GM12878 (cell line): ENCODE data around the gene CYP26B1. TPM values are rescaled to one million over a fixed set of nuclear protein-coding genes. Genes with fewer than 3 reads are reported as not detected.

Source experiments
- ATAC-seq: fragments of 200-7000 bp; cut with Tn5 transposase; 3 replicates; pipeline ENCODE4 v1.9.1; 2020; ENCODE audit warnings: mild to moderate bottlenecking, moderate library complexity
- BruUV-seq: library from RNA; stranded (reverse); fragments of 400-500 nt; replicated peaks from 2 replicates; lab custom pipeline; 2021; lab: Mats Ljungman, UMichigan
- CTCF ChIA-PET: fragments of 300-600 bp; sonication (Branson Sonifier 250); formaldehyde crosslinking; extraction: SDS; loops from one replicate; lab custom pipeline; 2021; ENCODE audit warnings: inconsistent platforms; lab: Yijun Ruan, JAX
- POLR2A ChIA-PET: fragments of 350-600 bp; formaldehyde crosslinking; extraction: SDS; loops from one replicate; lab custom pipeline; 2021; ENCODE audit warnings: inconsistent platforms; lab: Charles Lee
- RAD21 ChIA-PET: fragments of 300-600 bp; sonication (Branson Sonifier 250); formaldehyde crosslinking; loops from one replicate; lab custom pipeline; 2023; ENCODE audit warnings: antibody characterized with exemption; ENCODE audit not compliant: unreplicated experiment; lab: Charles Lee
- SMC1A ChIA-PET: fragments of 300-600 bp; sonication (Branson Sonifier 250); formaldehyde crosslinking; loops from one replicate; lab custom pipeline; 2023; ENCODE audit not compliant: unreplicated experiment, uncharacterized antibody; lab: Charles Lee
- DNase-seq: peaks from one replicate; pipeline ENCODE4 v3.0.0-alpha.2; 2011; ENCODE audit warnings: low read depth, low spot score
- FAIRE-seq: peaks from 3 replicates; lab custom pipeline; 2011; peaks lifted over from hg19 to GRCh38; lab: Jason Lieb, UNC
- H2AFZ ChIP-seq: 2 replicates; pipeline ENCODE4 v1.6.0; 2011; ENCODE audit warnings: low read depth, low read length, control low read depth; ENCODE audit not compliant: control insufficient read depth
- H3K27ac ChIP-seq: 2 replicates; pipeline ENCODE4 v1.5.1; 2011; ENCODE audit warnings: control low read depth; ENCODE audit not compliant: control insufficient read depth, insufficient read depth
- H3K27me3 ChIP-seq, 2 experiments: replicated peaks in 1 of 2; 2 replicates each; pipeline versions ENCODE4 v1.6.0 to v1.6.1; 2011; ENCODE audit warnings: low read length in 1 of 2; ENCODE audit not compliant: control insufficient read depth in 2 of 2, insufficient read depth in 2 of 2
- H3K36me3 ChIP-seq, 2 experiments: 2 replicates each; pipeline ENCODE4 v1.5.1; 2011; ENCODE audit warnings: low read length in 1 of 2; ENCODE audit not compliant: control insufficient read depth in 2 of 2, insufficient read depth in 2 of 2
- H3K4me1 ChIP-seq: 2 replicates; pipeline ENCODE4 v1.6.1; 2011; ENCODE audit warnings: mild to moderate bottlenecking, low read length, moderate library complexity, mixed read lengths; ENCODE audit not compliant: control insufficient read depth, insufficient read depth
- H3K4me2 ChIP-seq: 2 replicates; pipeline ENCODE4 v1.6.0; 2011; ENCODE audit warnings: control low read depth; ENCODE audit not compliant: control insufficient read depth, insufficient read depth
- H3K4me3 ChIP-seq: fragments of 200-600 bp; sonication (generic); 2 replicates; pipeline ENCODE4 v1.5.1; 2016
- H3K79me2 ChIP-seq: 2 replicates; pipeline ENCODE4 v1.6.0; 2011; ENCODE audit warnings: low read length; ENCODE audit not compliant: control insufficient read depth, insufficient read depth
- H3K9ac ChIP-seq: 2 replicates; pipeline ENCODE4 v1.8.0; 2011; ENCODE audit warnings: low read length, control low read depth, mixed read lengths; ENCODE audit not compliant: control insufficient read depth, insufficient read depth
- H3K9me3 ChIP-seq: replicated peaks from 3 replicates; pipeline ENCODE4 v1.5.1; 2011; ENCODE audit warnings: mild to moderate bottlenecking, low read length; ENCODE audit not compliant: control insufficient read depth, insufficient read depth
- H4K20me1 ChIP-seq: 2 replicates; pipeline ENCODE4 v1.6.0; 2011; ENCODE audit not compliant: control insufficient read depth, insufficient read depth
- BHLHE40 ChIP-seq, 2 experiments: fragments of 450-650 bp in 1 of 2; IDR thresholded peaks; 2 replicates each; pipeline ENCODE4 v1.6.1; 2011 to 2017; ENCODE audit warnings: low read depth in 2 of 2, borderline replicate concordance in 1 of 2, improper control_type of control experiment in 1 of 2, low read length in 1 of 2, mild to moderate bottlenecking in 1 of 2
- FOS ChIP-seq: IDR thresholded peaks from 3 replicates; pipeline ENCODE4 v1.6.1; 2011; ENCODE audit warnings: borderline replicate concordance; ENCODE audit not compliant: insufficient read length; ENCODE audit errors: extremely low read depth
- GATAD2B ChIP-seq: fragments of 450-650 bp; conservative IDR thresholded peaks from 2 replicates; pipeline ENCODE4 v1.6.1; 2017; ENCODE audit warnings: low read depth, mild to moderate bottlenecking, moderate library complexity
- KLF5 ChIP-seq: fragments of 450-650 bp; IDR thresholded peaks from 2 replicates; pipeline ENCODE4 v1.6.1; 2014; ENCODE audit warnings: mild to moderate bottlenecking; ENCODE audit not compliant: partially characterized antibody
- MEF2A ChIP-seq: IDR thresholded peaks from 2 replicates; pipeline ENCODE4 v1.6.1; 2011; ENCODE audit warnings: low read depth, mild to moderate bottlenecking, low read length, moderate library complexity; ENCODE audit not compliant: insufficient read depth
- NBN ChIP-seq: fragments of 450-650 bp; IDR thresholded peaks from 2 replicates; pipeline ENCODE4 v1.6.1; 2016
- RFX5 ChIP-seq: IDR thresholded peaks from 2 replicates; pipeline ENCODE4 v1.6.1; 2011; ENCODE audit warnings: low read depth, low read length, improper control_type of control experiment
- SMC3 ChIP-seq: IDR thresholded peaks from 2 replicates; pipeline ENCODE4 v1.6.1; 2011; ENCODE audit warnings: low read length, improper control_type of control experiment, borderline replicate concordance
- SP1 ChIP-seq: IDR thresholded peaks from one replicate; pipeline ENCODE4 v1.6.1; 2011; ENCODE audit warnings: low read depth, low read length
- ZNF207 ChIP-seq: fragments of 450-650 bp; IDR thresholded peaks from 2 replicates; pipeline ENCODE4 v1.6.1; 2014; ENCODE audit warnings: antibody characterized with exemption, mild to moderate bottlenecking, borderline replicate concordance
- ZNF24 ChIP-seq: fragments of 450-650 bp; IDR thresholded peaks from 2 replicates; pipeline ENCODE4 v1.6.1; 2017; ENCODE audit warnings: antibody characterized with exemption, mild to moderate bottlenecking
- WGBS: methylation state at CpG from one replicate; pipeline ENCODE4 v1.1.6; 2016; ENCODE audit warnings: low lambda C conversion rate; ENCODE audit not compliant: insufficient replicate concordance, insufficient coverage; ENCODE audit errors: missing lambda C conversion rate; 5-methylcytosine and 5-hydroxymethylcytosine counted together
- in situ Hi-C: fragments of 300-500 bp; cut with MboI; formaldehyde crosslinking; loops from 9 replicates; pipeline ENCODE4 v1.14.3; 2018; ENCODE audit warnings: mixed read lengths
- intact Hi-C: fragments of 100-400 bp; cut with micrococcal nuclease; formaldehyde crosslinking; loops from one replicate; pipeline ENCODE4 v1.14.2; 2022; ENCODE audit not compliant: unreplicated experiment
- polyA plus RNA-seq, 11 experiments: library from polyadenylated mRNA; depleted of rRNA in 4 of 11; unstranded in 6 of 11; stranded (reverse) in 5 of 11; fragments of >200 nt; fragmentation: Nextera tagmentation in 4 of 11; fragmentation: Illumina TruSeq in 1 of 11; extraction: Ambion mirVana in 4 of 11; extraction: Trizol in 1 of 11; gene quantifications; 1 replicate in 1 of 11; 2 replicates in 10 of 11; pipeline versions ENCODE4 v1.2.1 to v1.2.3, GENCODE V29; 2011 to 2016; ENCODE audit warnings: inconsistent platforms in 2 of 11, missing spikeins in 2 of 11, low read depth in 1 of 11
- total RNA-seq, 4 experiments: library from RNA; depleted of rRNA in 3 of 4; stranded (reverse); fragments of >200 nt in 3 of 4; fragmentation: Illumina TruSeq in 1 of 4; extraction: Trizol in 1 of 4; gene quantifications; 2 replicates each; pipeline versions ENCODE4 v1.2.1 to v1.2.3, GENCODE V29; 2013 to 2021
- TF ChIP-seq, protein P1 (sequence below): fragments of 450-650 bp; IDR thresholded peaks from 2 replicates; pipeline ENCODE4 v1.6.1; 2017; ENCODE audit warnings: antibody characterized with exemption, mild to moderate bottlenecking, moderate library complexity
- TF ChIP-seq, protein P2 (sequence below): IDR thresholded peaks from 2 replicates; pipeline ENCODE4 v1.6.1; 2011; ENCODE audit warnings: low read depth, low read length, improper control_type of control experiment, borderline replicate concordance
- TF ChIP-seq, protein P3 (sequence below): fragments of 450-650 bp; formaldehyde crosslinking; IDR thresholded peaks from 2 replicates; pipeline ENCODE4 v1.4.0; 2020; ENCODE audit warnings: mild to moderate bottlenecking, moderate library complexity
- TF ChIP-seq, protein P4 (sequence below): IDR thresholded peaks from 2 replicates; pipeline ENCODE4 v1.6.1; 2012; ENCODE audit warnings: low read depth, low read length, improper control_type of control experiment

The CYP26B1 gene
- total and polyA plus RNA-seq, 10 of the 15 experiments (the other 5 are each of a cell fraction or from before 2014, with no cell fraction given), result not detected

DNA sequence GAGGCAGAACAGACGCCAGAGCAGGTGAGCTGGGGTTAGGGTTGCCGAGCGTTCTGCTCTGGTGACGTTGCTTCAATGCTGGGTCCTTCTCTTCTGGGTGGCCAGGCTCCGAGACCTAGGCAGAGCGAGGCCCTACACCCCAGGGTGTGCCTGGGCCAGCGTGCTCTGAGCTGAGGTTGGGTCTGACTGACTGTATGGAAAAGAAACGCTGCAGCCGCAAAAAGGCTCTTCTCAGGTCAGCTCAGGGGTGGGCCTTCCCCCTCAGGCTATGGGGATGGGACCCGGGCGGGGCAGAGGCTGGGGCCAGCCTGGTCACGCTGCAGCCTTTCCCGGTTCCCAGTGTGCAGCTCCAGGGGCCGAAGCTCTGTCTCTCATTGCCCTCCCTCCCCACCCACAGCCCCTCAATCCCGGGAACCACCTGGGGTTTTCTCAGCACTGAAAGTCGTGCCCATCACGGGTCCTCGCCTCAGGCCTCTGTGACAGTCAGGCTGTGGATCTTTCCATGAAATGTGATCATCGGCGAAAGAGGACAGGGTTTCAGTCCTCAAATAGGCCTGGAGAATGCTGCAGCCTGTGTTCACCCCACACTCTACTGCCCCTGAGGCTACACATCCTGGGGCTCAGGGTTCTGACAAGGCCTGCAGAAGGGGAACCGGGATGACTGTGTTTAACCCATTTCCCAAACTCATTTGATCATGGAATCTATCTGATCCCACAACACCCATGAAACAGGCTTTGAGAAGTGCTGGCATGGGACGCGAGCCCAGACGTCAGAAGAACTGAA is 19.4 kb downstream of the CYP26B1 start:
- H3K27me3 ChIP-seq, result no peaks in the 10 kb centered on the region; a peak in 1 of 4 replicates
- H3K36me3 ChIP-seq, result no peaks in the 10 kb centered on the region
- no peak; the same call in 2 of the 3 replicates for ATAC-seq
- no peaks in the 10 kb centered on the region for H3K9me3 ChIP-seq
- no peak for DNase-seq
- ChIA-PET CTCF (interaction anchor here (1.2 kb wide), 1 partner anchor 17 kb away, joined by 3 read pairs; no protein-coding TSS in a partner anchor), POLR2A (no interaction called here), SMC1A (no interaction called here), RAD21 (no interaction called here)
- FAIRE-seq, result no peak
- 49% methylated on average over 23 of the region's 24 CpGs for WGBS
- no peaks in the 10 kb centered on the region for H4K20me1 ChIP-seq
- intact Hi-C loops, result no loop called here
- in situ Hi-C loops, result loop anchor here (25.0 kb wide), 1 partner anchor 841 kb away; no protein-coding TSS in a partner anchor
- no peak overlapping the region for H2AFZ ChIP-seq
- H3K9ac ChIP-seq, result no peak overlapping the region
- no TSS peak for BruUV-seq
- H3K27ac ChIP-seq, result no peak overlapping the region
- no peaks in the 10 kb centered on the region for H3K79me2 ChIP-seq
- no peak overlapping the region for H3K4me2 ChIP-seq
- H3K4me1 ChIP-seq, result no peaks in the 10 kb centered on the region
- H3K4me3 ChIP-seq, result no peak overlapping the region
- TF ChIP-seq MEF2A (no peak), KLF5 (no peak), SMC3 (no peak), NBN (no peak), ZNF24 (no peak), FOS (no peak), SP1 (no peak), ZNF207 (no peak), GATAD2B (no peak), BHLHE40 (IDR thresholded peaks at IDR 0.05; ENCODE audit: borderline replicate concordance in 1 of 2, low read depth in 2 of 2, low read length in 1 of 2) (no peak), RFX5 (no peak)
- TF ChIP-seq, protein P1, sequence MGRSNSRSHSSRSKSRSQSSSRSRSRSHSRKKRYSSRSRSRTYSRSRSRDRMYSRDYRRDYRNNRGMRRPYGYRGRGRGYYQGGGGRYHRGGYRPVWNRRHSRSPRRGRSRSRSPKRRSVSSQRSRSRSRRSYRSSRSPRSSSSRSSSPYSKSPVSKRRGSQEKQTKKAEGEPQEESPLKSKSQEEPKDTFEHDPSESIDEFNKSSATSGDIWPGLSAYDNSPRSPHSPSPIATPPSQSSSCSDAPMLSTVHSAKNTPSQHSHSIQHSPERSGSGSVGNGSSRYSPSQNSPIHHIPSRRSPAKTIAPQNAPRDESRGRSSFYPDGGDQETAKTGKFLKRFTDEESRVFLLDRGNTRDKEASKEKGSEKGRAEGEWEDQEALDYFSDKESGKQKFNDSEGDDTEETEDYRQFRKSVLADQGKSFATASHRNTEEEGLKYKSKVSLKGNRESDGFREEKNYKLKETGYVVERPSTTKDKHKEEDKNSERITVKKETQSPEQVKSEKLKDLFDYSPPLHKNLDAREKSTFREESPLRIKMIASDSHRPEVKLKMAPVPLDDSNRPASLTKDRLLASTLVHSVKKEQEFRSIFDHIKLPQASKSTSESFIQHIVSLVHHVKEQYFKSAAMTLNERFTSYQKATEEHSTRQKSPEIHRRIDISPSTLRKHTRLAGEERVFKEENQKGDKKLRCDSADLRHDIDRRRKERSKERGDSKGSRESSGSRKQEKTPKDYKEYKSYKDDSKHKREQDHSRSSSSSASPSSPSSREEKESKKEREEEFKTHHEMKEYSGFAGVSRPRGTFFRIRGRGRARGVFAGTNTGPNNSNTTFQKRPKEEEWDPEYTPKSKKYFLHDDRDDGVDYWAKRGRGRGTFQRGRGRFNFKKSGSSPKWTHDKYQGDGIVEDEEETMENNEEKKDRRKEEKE, result no peak
- TF ChIP-seq, protein P2, sequence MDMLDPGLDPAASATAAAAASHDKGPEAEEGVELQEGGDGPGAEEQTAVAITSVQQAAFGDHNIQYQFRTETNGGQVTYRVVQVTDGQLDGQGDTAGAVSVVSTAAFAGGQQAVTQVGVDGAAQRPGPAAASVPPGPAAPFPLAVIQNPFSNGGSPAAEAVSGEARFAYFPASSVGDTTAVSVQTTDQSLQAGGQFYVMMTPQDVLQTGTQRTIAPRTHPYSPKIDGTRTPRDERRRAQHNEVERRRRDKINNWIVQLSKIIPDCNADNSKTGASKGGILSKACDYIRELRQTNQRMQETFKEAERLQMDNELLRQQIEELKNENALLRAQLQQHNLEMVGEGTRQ, result no peak
- TF ChIP-seq, protein P3, sequence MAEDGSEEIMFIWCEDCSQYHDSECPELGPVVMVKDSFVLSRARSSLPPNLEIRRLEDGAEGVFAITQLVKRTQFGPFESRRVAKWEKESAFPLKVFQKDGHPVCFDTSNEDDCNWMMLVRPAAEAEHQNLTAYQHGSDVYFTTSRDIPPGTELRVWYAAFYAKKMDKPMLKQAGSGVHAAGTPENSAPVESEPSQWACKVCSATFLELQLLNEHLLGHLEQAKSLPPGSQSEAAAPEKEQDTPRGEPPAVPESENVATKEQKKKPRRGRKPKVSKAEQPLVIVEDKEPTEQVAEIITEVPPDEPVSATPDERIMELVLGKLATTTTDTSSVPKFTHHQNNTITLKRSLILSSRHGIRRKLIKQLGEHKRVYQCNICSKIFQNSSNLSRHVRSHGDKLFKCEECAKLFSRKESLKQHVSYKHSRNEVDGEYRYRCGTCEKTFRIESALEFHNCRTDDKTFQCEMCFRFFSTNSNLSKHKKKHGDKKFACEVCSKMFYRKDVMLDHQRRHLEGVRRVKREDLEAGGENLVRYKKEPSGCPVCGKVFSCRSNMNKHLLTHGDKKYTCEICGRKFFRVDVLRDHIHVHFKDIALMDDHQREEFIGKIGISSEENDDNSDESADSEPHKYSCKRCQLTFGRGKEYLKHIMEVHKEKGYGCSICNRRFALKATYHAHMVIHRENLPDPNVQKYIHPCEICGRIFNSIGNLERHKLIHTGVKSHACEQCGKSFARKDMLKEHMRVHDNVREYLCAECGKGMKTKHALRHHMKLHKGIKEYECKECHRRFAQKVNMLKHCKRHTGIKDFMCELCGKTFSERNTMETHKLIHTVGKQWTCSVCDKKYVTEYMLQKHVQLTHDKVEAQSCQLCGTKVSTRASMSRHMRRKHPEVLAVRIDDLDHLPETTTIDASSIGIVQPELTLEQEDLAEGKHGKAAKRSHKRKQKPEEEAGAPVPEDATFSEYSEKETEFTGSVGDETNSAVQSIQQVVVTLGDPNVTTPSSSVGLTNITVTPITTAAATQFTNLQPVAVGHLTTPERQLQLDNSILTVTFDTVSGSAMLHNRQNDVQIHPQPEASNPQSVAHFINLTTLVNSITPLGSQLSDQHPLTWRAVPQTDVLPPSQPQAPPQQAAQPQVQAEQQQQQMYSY (CRISPR knock-in tag), result no peak
- TF ChIP-seq, protein P4, sequence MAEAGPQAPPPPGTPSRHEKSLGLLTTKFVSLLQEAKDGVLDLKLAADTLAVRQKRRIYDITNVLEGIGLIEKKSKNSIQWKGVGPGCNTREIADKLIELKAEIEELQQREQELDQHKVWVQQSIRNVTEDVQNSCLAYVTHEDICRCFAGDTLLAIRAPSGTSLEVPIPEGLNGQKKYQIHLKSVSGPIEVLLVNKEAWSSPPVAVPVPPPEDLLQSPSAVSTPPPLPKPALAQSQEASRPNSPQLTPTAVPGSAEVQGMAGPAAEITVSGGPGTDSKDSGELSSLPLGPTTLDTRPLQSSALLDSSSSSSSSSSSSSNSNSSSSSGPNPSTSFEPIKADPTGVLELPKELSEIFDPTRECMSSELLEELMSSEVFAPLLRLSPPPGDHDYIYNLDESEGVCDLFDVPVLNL, result no peak
